Esophagus squamous epithelium (tissue), 4 donors: Measurements from ENCODE around the gene CCDC141.

Source experiments
- CTCF ChIP-seq, 6 experiments: fragments of 450-650 bp in 4 of 6; fragments of 200-600 bp in 2 of 6; sonication (generic) in 2 of 6; IDR thresholded peaks; one replicate each; pipeline ENCODE4 v1.5.1; 2016 to 2019; ENCODE audit warnings: antibody characterized with exemption in 6 of 6, mild to moderate bottlenecking in 4 of 6, moderate library complexity in 4 of 6
- POLR2A ChIP-seq, 4 donors: fragments of 450-650 bp; IDR thresholded peaks; one replicate each; pipeline ENCODE4 v1.6.1; 2017; ENCODE audit warnings: antibody characterized with exemption in 4 of 4, mild to moderate bottlenecking in 4 of 4, moderate library complexity in 3 of 4

GRCh38 chr2:178920916-178921513 is 128.9 kb downstream of the CCDC141 start:
- TF ChIP-seq POLR2A (IDR thresholded peaks at IDR 0.05) (no peak), CTCF (IDR thresholded peaks at IDR 0.05) (no peak)
